Caco-2 (cell line): Measurements from ENCODE around the gene TNNI3. TPM values are rescaled to one million over a fixed set of nuclear protein-coding genes. Genes with fewer than 3 reads are reported as not detected.

Source experiments
- BruUV-seq: library from RNA; stranded (reverse); fragments of 400-500 nt; replicated peaks from 2 replicates; lab custom pipeline; 2021; lab: Mats Ljungman, UMichigan
- CTCF ChIA-PET: fragments of 300-600 bp; sonication (Branson Sonifier 250); formaldehyde crosslinking; loops from one replicate; lab custom pipeline; 2022; ENCODE audit warnings: antibody characterized with exemption; lab: Charles Lee
- POLR2A ChIA-PET: fragments of 300-600 bp; sonication (Branson Sonifier 250); formaldehyde crosslinking; loops from one replicate; lab custom pipeline; 2022; ENCODE audit warnings: antibody characterized with exemption; lab: Charles Lee
- DNase-seq, 2 experiments: peaks; one replicate each; pipeline versions ENCODE4 v3.0.0 to v3.0.0-alpha.2; 2020 to 2022
- H3K27me3 ChIP-seq: replicated peaks from 2 replicates; pipeline ENCODE4 v1.6.0; 2011; ENCODE audit warnings: low read length; ENCODE audit not compliant: control insufficient read depth, insufficient read depth
- H3K36me3 ChIP-seq: 2 replicates; pipeline ENCODE4 v1.5.1; 2011; ENCODE audit warnings: low read length; ENCODE audit not compliant: control insufficient read depth, insufficient read depth
- H3K4me1 ChIP-seq: fragments of 250-450 bp; sonication (Bioruptor Pico); 2 replicates; pipeline ENCODE4 v1.5.1; 2020; ENCODE audit warnings: mild to moderate bottlenecking
- H3K4me3 ChIP-seq: 2 replicates; pipeline ENCODE4 v1.5.1; 2011; ENCODE audit warnings: low read depth, mild to moderate bottlenecking, control low read depth, low read length
- H3K9me3 ChIP-seq: fragments of 250-450 bp; sonication (Bioruptor Pico); 2 replicates; pipeline ENCODE4 v1.5.1; 2020; ENCODE audit warnings: mild to moderate bottlenecking, moderate library complexity
- H3K27ac Mint-ChIP-seq: one replicate; pipeline ENCODE4 v1.8.0; 2022; ENCODE audit warnings: mixed read lengths; ENCODE audit not compliant: unreplicated experiment
- H3K27me3 Mint-ChIP-seq: one replicate; pipeline ENCODE4 v1.8.0; 2022; ENCODE audit warnings: mixed read lengths; ENCODE audit not compliant: insufficient read depth, unreplicated experiment
- H3K36me3 Mint-ChIP-seq: one replicate; pipeline ENCODE4 v1.8.0; 2022; ENCODE audit warnings: mild to moderate bottlenecking, mixed read lengths; ENCODE audit not compliant: insufficient read depth, unreplicated experiment
- H3K4me1 Mint-ChIP-seq: one replicate; pipeline ENCODE4 v1.8.0; 2022; ENCODE audit warnings: low read depth, mixed read lengths; ENCODE audit not compliant: unreplicated experiment
- H3K4me3 Mint-ChIP-seq: one replicate; pipeline ENCODE4 v1.8.0; 2022; ENCODE audit warnings: mild to moderate bottlenecking, moderate library complexity, mixed read lengths; ENCODE audit not compliant: unreplicated experiment
- H3K9me3 Mint-ChIP-seq: one replicate; pipeline ENCODE4 v1.8.0; 2022; ENCODE audit warnings: mixed read lengths; ENCODE audit not compliant: unreplicated experiment
- CTCF ChIP-seq, 2 experiments: fragments of 200-600 bp in 1 of 2; IDR thresholded peaks; 1 replicate in 1 of 2; 2 replicates in 1 of 2; pipeline versions ENCODE4 v1.5.1 to v1.8.0; 2011 to 2022; ENCODE audit warnings: antibody characterized with exemption in 1 of 2, control low read depth in 1 of 2, inconsistent platforms in 1 of 2, low read depth in 1 of 2, low read length in 1 of 2, mild to moderate bottlenecking in 1 of 2, moderate library complexity in 1 of 2; ENCODE audit not compliant: insufficient read depth in 1 of 2, severe bottlenecking in 1 of 2, unreplicated experiment in 1 of 2
- intact Hi-C: fragments of 100-400 bp; cut with micrococcal nuclease; formaldehyde crosslinking; loops from one replicate; pipeline ENCODE4 v1.10.0; 2022; ENCODE audit not compliant: unreplicated experiment
- total RNA-seq: library from RNA; stranded (reverse); gene quantifications from 2 replicates; pipeline ENCODE4 v1.2.3, GENCODE V29; 2022

Gene TNNI3
- total RNA-seq, 1 experiment from 2014 or later: 2.9 TPM

GRCh38 chr19:55171440-55171839 lies 13.9 kb upstream of the TNNI3 start:
- Mint-ChIP-seq H3K4me1 (peaks cover 8% of the 10 kb centered on the region), H3K27ac (no peak overlapping the region), H3K27me3 (peaks cover 29% of the 10 kb centered on the region), H3K36me3 (peaks cover 8% of the 10 kb centered on the region), H3K9me3 (no peaks in the 10 kb centered on the region), H3K4me3 (peak overlapping the region; percentile 2)
- Histone ChIP-seq H3K9me3 (no peaks in the 10 kb centered on the region), H3K36me3 (no peaks in the 10 kb centered on the region), H3K27me3 (no peaks in the 10 kb centered on the region), H3K4me1 (no peaks in the 10 kb centered on the region), H3K4me3 (no peak overlapping the region)
- no peak for DNase-seq
- ChIA-PET POLR2A (no interaction called here), CTCF (interaction anchor here (1.3 kb wide), 1 partner anchor 11 kb away, joined by 3 read pairs; no protein-coding TSS in a partner anchor)
- BruUV-seq: no TSS peak
- no peak for TF ChIP-seq CTCF (IDR thresholded peaks at IDR 0.05; ENCODE audit: insufficient read depth in 1 of 2, low read depth in 1 of 2, low read length in 1 of 2, severe bottlenecking in 1 of 2, unreplicated experiment in 1 of 2)
- intact Hi-C loops: loop anchor here (5.0 kb wide), 1 partner anchor 36 kb away; the partner anchor contains the start of gene PTPRH

GRCh38 chr19:55169136-55169535 lies 11.6 kb upstream of the TNNI3 start:
- intact Hi-C loops: no loop called here
- ChIA-PET CTCF (interaction anchor here (0.9 kb wide), 1 partner anchor 11 kb away, joined by 3 read pairs; the partner anchor contains the start of gene SYT5), POLR2A (no interaction called here)
- no TSS peak for BruUV-seq
- H3K4me1 ChIP-seq: no peaks in the 10 kb centered on the region
- no peaks in the 10 kb centered on the region for H3K27me3 ChIP-seq
- Mint-ChIP-seq H3K27ac (no peak overlapping the region), H3K27me3 (peaks cover 29% of the 10 kb centered on the region), H3K4me3 (no peak overlapping the region), H3K36me3 (peaks cover 11% of the 10 kb centered on the region), H3K4me1 (peaks cover 8% of the 10 kb centered on the region), H3K9me3 (no peaks in the 10 kb centered on the region)
- no peak for DNase-seq
- no peaks in the 10 kb centered on the region for H3K9me3 ChIP-seq
- no peak overlapping the region for H3K4me3 ChIP-seq
- H3K36me3 ChIP-seq: no peaks in the 10 kb centered on the region
- no peak for TF ChIP-seq CTCF (IDR thresholded peaks at IDR 0.05; ENCODE audit: insufficient read depth in 1 of 2, low read depth in 1 of 2, low read length in 1 of 2, severe bottlenecking in 1 of 2, unreplicated experiment in 1 of 2)

- no TSS peak for BruUV-seq
- peak; percentile 98 to 99 for DNase-seq
- Mint-ChIP-seq H3K4me1 (no peaks in the 10 kb centered on the region), H3K36me3 (peaks cover 11% of the 10 kb centered on the region), H3K27ac (peak within 1 kb of the TSS; percentile 80), H3K27me3 (peaks cover 15% of the 10 kb centered on the region), H3K4me3 (peak within 1 kb of the TSS; percentile 79), H3K9me3 (no peaks in the 10 kb centered on the region)
- no peaks in the 10 kb centered on the region for H3K27me3 ChIP-seq
- ChIA-PET CTCF (interaction anchor here (0.7 to 3.1 kb wide), 10 partner anchors 10 to 337 kb away, joined by 3 to 20 read pairs (median 3); partner anchors contain the start of gene PPP1R12C), POLR2A (interaction anchor here (1.2 kb wide), 1 partner anchor 173 kb away, joined by 4 read pairs; the partner anchor contains the start of gene KMT5C)
- peak within 1 kb of the TSS; percentile 73 for H3K4me3 ChIP-seq
- H3K36me3 ChIP-seq: no peaks in the 10 kb centered on the region
- TF ChIP-seq CTCF (IDR thresholded peaks at IDR 0.05; ENCODE audit: insufficient read depth in 1 of 2, low read depth in 1 of 2, low read length in 1 of 2, severe bottlenecking in 1 of 2, unreplicated experiment in 1 of 2): no peak
- H3K4me1 ChIP-seq: no peaks in the 10 kb centered on the region
- intact Hi-C loops: loop anchor here (1.0 to 2.0 kb wide), 3 partner anchors 25 to 173 kb away; partner anchors contain the start of genes KMT5C and PPP1R12C
- H3K9me3 ChIP-seq: no peaks in the 10 kb centered on the region
These were observed 9.2 kb upstream of the TNNI3 start, which contains the start of gene DNAAF3 for GRCh38 chr19:55166530-55167268. TSS of gene DNAAF3 (minus strand) at chr19:55166613. CDS start at chr19:55166413, 200 bp downstream.
